GM18505 (cell line): ENCODE measurements around the gene CLEC4F.
"Not testable (repeated sequence)": the region's sequence is repeated elsewhere in the genome, so short reads cannot be mapped to it uniquely, and the experiment has no call there.

Experiments
- ATAC-seq: cut with Tn5 transposase; IDR thresholded peaks from one replicate; pipeline ENCODE4 v1.9.1; 2021; ENCODE audit not compliant: unreplicated experiment
- POLR2A ChIP-seq: IDR thresholded peaks from 4 replicates; pipeline ENCODE4 v1.6.1; 2011; ENCODE audit warnings: borderline replicate concordance; ENCODE audit not compliant: insufficient read depth, insufficient read length; ENCODE audit errors: extremely low read depth

CLEC4F gene

DNA sequence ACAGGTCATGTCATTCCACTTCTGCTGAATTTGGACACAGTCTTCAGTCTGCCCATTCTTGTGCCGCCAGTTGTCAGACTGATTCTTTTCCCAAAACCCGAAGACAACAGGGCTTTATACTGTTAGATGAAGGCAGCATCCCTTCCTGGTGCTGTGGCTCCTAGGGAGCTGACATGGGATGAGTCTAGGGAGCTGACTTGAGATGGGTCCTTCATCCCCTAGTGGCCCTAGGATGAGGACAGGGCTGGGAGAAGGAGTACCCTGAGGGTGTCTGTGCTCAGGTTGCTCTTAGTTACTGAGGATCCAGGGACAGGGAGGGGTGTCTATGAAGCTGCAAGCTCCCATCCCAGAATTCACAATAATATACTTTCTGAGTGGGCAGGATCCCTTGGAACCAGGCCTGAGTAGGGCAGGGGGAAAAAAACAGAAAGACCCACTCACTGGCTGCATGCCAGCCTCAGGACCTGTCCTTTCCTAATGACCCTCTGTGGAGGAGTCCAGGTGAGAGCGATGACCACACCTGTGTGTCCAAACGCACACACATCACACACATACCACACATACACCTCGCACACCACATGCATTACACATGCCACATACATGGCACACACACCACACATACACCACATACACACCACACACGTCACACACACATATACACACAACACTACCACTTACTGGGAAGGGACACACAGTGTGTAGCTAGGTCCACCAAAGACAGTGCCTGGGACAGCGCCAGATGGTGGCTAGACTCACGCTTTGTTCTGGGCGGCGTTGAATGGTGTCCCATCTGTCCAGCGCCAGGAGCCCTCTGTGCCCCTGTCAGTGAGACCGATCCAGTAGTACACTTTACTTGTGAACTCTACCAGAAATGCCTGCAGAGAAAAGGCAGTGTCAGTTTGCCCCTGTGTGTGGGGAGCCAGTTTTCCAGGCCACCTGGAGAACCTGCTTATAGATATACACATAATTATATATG is 11.1 kb downstream of the CLEC4F start:
- no peak for ATAC-seq
- TF ChIP-seq POLR2A = no peak

DNA sequence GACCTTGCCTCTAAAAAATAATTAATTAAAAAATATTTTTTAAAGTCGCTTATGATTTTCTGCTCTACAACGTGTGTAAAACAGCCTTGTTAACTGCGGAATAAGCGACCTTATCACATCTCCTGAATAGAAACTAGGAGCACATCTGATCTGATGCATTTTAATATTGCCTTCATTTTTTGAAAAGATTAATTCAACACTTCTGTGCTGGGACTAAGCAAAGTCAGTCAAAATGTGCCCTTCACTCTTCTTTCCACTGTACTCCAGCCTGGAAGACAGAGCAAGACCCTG is 12.6 kb downstream of the CLEC4F start:
- TF ChIP-seq POLR2A = no peak
- ATAC-seq = no peak

GRCh38 chr2:70807102-70807827 is 13.1 kb downstream of the CLEC4F start:
- ATAC-seq = no peak
- TF ChIP-seq POLR2A = no peak

- no peak for ATAC-seq
- no peak for TF ChIP-seq POLR2A
These were observed 13.8 kb downstream of the CLEC4F start for GRCh38 chr2:70806620-70807019.

DNA sequence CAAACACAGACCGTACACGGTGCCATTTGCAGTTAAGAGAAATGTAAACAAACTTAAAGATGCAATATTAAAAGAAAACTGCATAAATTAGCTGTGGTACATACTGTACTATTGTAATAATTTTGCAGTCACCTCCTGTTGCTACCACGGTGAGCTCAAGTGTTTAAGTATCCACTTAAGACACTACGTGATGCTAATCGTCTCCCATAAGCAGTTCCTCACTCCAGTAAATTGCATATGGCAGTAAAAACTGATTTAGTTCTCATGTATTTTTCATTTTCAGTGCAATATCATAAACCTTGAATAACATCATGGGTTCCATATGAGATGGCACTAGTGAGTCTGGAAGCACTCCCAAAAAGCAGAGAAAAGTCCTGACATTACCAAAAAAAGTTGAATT is 14.4 kb downstream of the CLEC4F start:
- no peak for TF ChIP-seq POLR2A
- no peak for ATAC-seq

GRCh38 chr2:70801607-70802263 is 18.7 kb downstream of the CLEC4F start:
- no peak for TF ChIP-seq POLR2A
- no peak for ATAC-seq

DNA sequence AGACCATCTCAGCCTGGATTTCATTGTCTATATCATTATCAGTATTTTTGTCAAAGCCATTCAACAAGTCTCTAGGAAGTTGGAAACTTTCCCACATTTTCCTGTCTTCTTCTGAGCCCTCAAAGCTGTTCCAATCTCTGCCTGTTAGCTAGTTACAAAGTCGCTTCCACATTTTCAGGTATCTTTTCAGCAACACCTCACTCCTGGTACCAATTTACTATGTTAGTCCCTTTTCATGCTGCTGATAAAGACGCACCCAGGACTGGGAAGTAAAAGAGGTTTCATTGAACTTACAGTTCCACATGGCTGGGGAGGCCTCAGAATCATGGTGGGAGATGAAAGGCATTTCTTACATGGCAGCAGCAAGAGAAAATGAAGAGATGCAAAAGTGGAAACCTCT is 20.7 kb downstream of the CLEC4F start:
- ATAC-seq = no peak
- no peak for TF ChIP-seq POLR2A

DNA sequence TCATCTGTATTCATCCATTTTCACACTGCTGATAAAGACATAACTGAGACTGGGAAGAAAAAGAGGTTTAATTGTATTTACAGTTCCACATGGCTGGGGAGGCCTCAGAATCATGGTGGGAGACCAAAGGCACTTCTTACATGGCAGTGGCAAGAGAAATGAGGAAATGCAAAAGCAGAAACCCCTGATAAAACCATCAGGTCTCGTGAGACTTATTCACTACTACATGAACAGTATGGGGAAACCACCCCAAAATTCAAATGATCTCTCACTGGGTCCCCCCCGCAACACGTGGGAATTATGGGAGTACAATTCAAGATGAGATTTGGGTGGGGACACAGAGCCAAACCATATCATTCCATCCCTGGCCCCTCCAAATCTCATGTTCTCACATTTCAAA is 22.4 kb downstream of the CLEC4F start:
- not testable (repeated sequence) for ATAC-seq

GRCh38 chr2:70797506-70797905 is 22.9 kb downstream of the CLEC4F start:
- ATAC-seq = no peak
- no peak for TF ChIP-seq POLR2A

- no peak for TF ChIP-seq POLR2A
- no peak for ATAC-seq
These were observed 24.1 kb downstream of the CLEC4F start for GRCh38 chr2:70796262-70796661.

DNA sequence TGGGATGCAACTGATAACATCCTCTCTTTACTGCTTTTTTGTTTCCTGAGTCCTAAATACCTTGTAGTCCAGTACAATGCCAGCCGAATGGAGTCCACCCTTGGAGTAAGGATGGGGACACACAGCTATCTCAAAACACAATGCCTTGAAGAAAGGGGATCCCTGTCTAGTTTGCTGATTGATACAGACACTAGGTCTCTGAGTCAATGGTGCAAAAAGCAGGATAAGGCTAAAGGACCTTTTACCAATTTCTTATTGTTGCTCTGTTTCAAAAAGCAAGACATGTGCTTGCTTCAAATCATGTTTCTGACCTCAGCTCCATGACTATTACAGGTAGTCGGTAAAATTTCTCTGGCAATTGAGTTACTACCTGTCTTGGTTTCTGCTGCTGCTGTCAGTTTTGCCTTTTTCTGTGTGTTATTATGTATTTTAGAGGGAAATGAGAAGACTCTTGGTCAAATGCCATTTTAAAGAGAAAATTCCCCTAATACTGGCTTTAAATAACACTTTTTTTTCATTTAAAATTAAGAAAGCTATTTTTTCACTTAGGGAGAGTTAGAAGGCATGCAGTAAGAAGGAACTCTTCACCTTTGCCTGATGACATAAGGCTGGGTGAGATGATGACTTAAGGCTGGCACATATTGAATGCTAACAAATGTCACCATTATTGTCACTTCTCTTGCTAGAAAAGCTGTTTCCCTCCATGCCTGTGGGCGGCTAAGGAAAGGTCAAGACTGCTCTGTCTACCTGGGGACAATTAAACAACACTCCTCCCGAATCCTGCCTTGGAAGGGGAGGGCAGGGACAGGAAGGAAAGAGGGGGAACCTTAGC is 25.0 kb downstream of the CLEC4F start:
- ATAC-seq = no peak
- TF ChIP-seq POLR2A = no peak

DNA sequence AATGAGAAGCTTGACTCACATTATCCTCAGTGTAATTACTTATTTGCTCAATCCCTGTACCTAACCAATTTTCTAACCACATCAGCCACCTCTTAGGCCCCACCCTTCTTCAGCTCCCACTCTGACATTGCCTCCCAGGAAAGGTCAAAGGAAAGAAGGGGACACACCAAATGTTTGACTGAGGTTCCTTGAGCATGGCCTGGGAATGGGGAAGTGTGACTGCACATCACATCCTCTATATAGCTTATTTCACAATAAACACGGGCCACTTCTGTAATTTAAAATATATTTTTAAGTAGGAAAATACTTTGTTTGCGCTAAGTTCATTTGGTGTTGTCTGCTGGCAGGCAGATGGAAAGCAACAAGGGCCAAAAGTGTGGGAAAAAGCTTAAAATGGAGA is 26.9 kb downstream of the CLEC4F start:
- TF ChIP-seq POLR2A = no peak

More for the DNA sequence above, 26.9 kb downstream of the CLEC4F start:
- no peak for ATAC-seq
